NAMALWA (cell line): ENCODE data around the gene RARA.

ENCODE experiments used
- DNase-seq: peaks from one replicate; pipeline ENCODE4 v3.0.0-alpha.2; 2015; ENCODE audit warnings: low spot score

Gene RARA

GRCh38 chr17:40309031-40309948 lies at the start of gene RARA:
Gene RARA (plus strand): TSS chr17:40309180. CDS start chr17:40331219, 22,039 bp downstream.
- DNase-seq, result peak; percentile 50

GRCh38 chr17:40259505-40259904 lies 49.5 kb upstream of the RARA start:
- no peak for DNase-seq

GRCh38 chr17:40260528-40260927 lies 48.5 kb upstream of the RARA start:
- no peak for DNase-seq

GRCh38 chr17:40264458-40265185 lies 44.4 kb upstream of the RARA start:
- DNase-seq, result no peak

- no peak for DNase-seq
Measured at GRCh38 chr17:40265337-40265736, 43.6 kb upstream of the RARA start.

- no peak for DNase-seq
Measured at GRCh38 chr17:40266882-40267281, 42.1 kb upstream of the RARA start.

GRCh38 chr17:40268141-40268712 lies 40.8 kb upstream of the RARA start:
- DNase-seq, result no peak

GRCh38 chr17:40278414-40278813 lies 30.6 kb upstream of the RARA start:
- DNase-seq, result no peak

GRCh38 chr17:40279402-40279801 lies 29.6 kb upstream of the RARA start:
- DNase-seq, result no peak

GRCh38 chr17:40281663-40282062 lies 27.3 kb upstream of the RARA start:
- DNase-seq, result no peak

GRCh38 chr17:40283662-40284061 lies 25.3 kb upstream of the RARA start:
- DNase-seq, result no peak

- DNase-seq, result no peak
Measured at GRCh38 chr17:40284085-40284713, 24.8 kb upstream of the RARA start.

- no peak for DNase-seq
Measured at GRCh38 chr17:40286473-40286872, 22.5 kb upstream of the RARA start.

- no peak for DNase-seq
Measured at GRCh38 chr17:40287159-40287493, 21.9 kb upstream of the RARA start.

GRCh38 chr17:40287494-40288369 lies 21.2 kb upstream of the RARA start, which contains the start of gene CDC6:
Gene CDC6 (plus strand): TSS chr17:40287879. CDS start chr17:40289421, 1,542 bp downstream.
- peak; percentile 100 for DNase-seq

- DNase-seq, result peak; percentile 77
Measured at GRCh38 chr17:40290629-40291280, 18.2 kb upstream of the RARA start.

GRCh38 chr17:40291281-40291664 lies 17.7 kb upstream of the RARA start:
- no peak for DNase-seq

GRCh38 chr17:40293363-40293762 lies 15.6 kb upstream of the RARA start:
- DNase-seq, result no peak

GRCh38 chr17:40295488-40296436 lies 13.2 kb upstream of the RARA start:
- no peak for DNase-seq

GRCh38 chr17:40297511-40297910 lies 11.5 kb upstream of the RARA start:
- DNase-seq, result no peak
